VCaP (cell line): ENCODE data around the gene ATP5F1A.
A peak's percentile ranks its signal among the peaks of the same experiment; 100 is the strongest.
"Not testable (repeated sequence)": the region's sequence is repeated elsewhere in the genome, so short reads cannot be mapped to it uniquely, and the experiment has no call there.

Experiments
- H3K27ac ChIP-seq: fragments of 450-650 bp; 2 replicates; pipeline ENCODE4 v1.5.1; 2017
- CTCF ChIP-seq: fragments of 450-650 bp; conservative IDR thresholded peaks from 2 replicates; pipeline ENCODE4 v1.5.1; 2017; ENCODE audit warnings: mild to moderate bottlenecking, moderate library complexity

Gene ATP5F1A

DNA sequence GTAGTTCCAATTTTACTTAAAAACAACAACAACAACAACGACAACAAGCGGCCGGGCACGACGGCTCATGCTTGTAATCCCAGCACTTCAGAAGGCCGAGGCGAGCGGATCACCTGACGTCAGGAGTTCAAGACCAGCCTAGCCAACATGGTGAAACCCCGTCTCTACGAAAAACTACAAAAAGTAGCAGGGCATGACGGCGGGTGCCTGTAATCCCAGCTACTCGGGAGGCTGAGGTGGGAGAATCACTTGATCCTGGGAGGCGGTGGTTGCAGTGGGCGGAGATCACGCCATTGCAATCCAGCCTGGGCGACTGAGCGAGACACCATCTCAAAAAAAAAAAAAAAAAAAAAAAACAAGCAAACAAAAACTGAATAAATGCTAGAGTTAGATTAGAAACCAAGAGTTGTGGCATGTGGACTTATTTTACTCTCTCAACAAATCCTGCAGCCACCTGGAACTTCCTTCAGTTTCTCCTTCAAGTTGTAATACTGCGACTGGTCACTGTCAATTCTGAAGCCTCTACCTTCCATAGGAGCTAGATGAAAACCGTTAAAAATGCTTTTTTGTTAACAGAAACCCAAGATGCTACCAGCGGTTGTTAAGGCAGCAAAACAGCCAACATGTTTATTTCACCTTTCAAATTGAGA is 1.3 kb downstream of the ATP5F1A start:
- H3K27ac ChIP-seq: peak overlapping the region; percentile 96
- no peak for TF ChIP-seq CTCF

DNA sequence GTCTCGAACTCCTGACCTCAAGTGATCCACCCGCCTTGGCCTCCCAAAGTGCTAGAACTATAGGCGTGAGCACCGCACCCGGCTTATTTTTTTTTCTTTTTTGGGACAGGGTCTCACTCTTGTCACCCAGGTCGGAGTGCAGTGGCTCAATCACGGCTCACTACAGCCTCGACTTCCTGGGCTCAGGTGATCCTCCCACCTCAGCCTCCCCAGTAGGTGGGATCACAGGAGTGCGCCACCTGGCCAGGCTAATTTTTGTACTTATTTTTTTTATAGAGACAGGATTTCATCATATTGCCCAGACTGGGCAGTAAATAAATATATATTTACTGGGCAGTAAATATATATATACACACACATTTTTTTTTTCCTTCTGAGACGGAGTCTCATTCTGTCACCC is 2.6 kb downstream of the ATP5F1A start:
- H3K27ac ChIP-seq: no peak overlapping the region; the same call in 1 of the 2 replicates
- no peak for TF ChIP-seq CTCF

DNA sequence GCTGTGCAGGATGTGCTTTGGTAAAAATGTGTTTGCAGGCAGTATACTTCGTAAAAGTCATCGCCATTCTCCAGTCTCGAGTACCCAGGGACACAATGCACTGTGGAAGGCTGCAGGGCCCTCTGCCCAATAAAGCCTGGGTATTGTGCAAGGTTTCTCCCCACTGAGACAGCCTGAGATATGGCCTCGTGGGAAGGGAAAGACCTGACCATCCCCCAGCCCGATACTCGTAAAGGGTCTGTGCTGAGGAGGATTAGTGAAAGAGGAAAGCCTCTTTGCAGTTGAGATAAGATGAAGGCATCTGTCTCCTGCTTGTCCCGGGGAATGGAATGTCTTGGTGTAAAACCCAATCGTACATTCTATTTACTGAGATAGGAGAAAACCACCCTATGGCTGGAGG is 9.6 kb downstream of the ATP5F1A start:
- not testable (repeated sequence) for H3K27ac ChIP-seq

- TF ChIP-seq CTCF: no peak
- H3K27ac ChIP-seq: no peak overlapping the region
Observed at GRCh38 chr18:46084431-46084830, 13.7 kb downstream of the ATP5F1A start.

DNA sequence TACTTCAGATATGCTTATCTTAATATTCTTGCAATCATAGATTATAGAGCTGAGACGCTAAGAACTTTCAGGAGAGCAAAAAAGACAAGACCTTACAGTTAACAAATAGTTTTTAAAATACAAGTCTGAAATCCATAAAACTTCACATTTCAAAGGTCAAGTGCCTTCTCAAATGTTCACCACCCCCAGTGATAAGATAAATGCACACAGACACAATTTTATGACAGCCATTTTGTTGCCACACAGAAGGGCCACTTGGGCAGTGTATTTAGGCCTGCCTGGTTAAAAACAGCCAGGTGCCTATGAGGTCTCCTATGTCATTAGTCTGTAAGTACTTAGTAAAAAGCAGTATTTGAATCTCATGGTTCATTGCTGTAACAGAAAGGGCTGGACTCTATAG is 17.9 kb downstream of the ATP5F1A start:
- no peak for TF ChIP-seq CTCF
- H3K27ac ChIP-seq: no peak overlapping the region

GRCh38 chr18:46079336-46079735 is 18.8 kb downstream of the ATP5F1A start:
- TF ChIP-seq CTCF: no peak
- no peak overlapping the region for H3K27ac ChIP-seq

- TF ChIP-seq CTCF: peak; percentile 74
- H3K27ac ChIP-seq: no peak overlapping the region
Observed at GRCh38 chr18:46073474-46074331, 24.4 kb downstream of the ATP5F1A start.

DNA sequence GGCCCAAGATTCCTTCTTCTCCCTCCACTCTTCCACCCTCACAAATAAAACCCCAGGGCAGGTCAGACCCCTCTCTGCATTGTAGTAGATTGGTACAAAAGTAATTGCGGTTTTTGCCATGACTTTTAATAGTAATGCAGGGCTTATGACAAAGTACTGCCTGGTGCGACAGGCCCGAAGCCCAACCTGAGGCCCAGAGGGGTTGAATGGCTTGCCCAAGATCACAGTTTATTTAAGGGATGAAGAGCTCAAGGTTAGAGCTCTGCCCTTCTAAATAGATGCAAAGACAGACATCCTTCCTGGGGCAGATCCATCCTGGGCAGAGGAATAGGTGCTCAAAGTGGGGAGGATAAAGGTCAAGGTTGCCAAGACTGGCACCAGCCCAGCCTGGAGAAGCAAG is 25.1 kb downstream of the ATP5F1A start:
- no peak for TF ChIP-seq CTCF
- no peak overlapping the region for H3K27ac ChIP-seq
